Natural killer cell (primary cell): ENCODE measurements around the gene IL1B. TPM values are rescaled to one million over a fixed set of nuclear protein-coding genes. Genes with fewer than 3 reads are reported as not detected.

Experiments
- ATAC-seq, 3 donors: fragments of 150-1000 bp in 2 of 3; fragments of 200-7000 bp in 1 of 3; cut with Tn5 transposase; 1 replicate in 1 of 3; 2 replicates in 2 of 3; pipeline ENCODE4 v1.10.0; 2021; ENCODE audit warnings: mild to moderate bottlenecking in 2 of 3, moderate library complexity in 2 of 3
- DNase-seq, 2 donors: peaks; one replicate each; pipeline versions ENCODE4 v3.0.0 to v3.0.0-alpha.2; 2013 to 2021; ENCODE audit warnings: mixed read lengths in 1 of 2
- H3K27ac ChIP-seq: one replicate; pipeline ENCODE4 v1.5.1; 2013; ENCODE audit warnings: mild to moderate bottlenecking, low read length
- H3K27me3 ChIP-seq: one replicate; pipeline ENCODE4 v1.6.1; 2013; ENCODE audit warnings: low read length; ENCODE audit not compliant: control insufficient read depth, insufficient read depth
- H3K36me3 ChIP-seq: one replicate; pipeline ENCODE4 v1.6.1; 2013; ENCODE audit warnings: low read length; ENCODE audit not compliant: control insufficient read depth, insufficient read depth
- H3K4me1 ChIP-seq: one replicate; pipeline ENCODE4 v1.6.1; 2013; ENCODE audit warnings: low read length; ENCODE audit not compliant: control insufficient read depth, insufficient read depth
- H3K4me3 ChIP-seq: one replicate; pipeline ENCODE4 v1.5.1; 2013; ENCODE audit warnings: low read length
- H3K9me3 ChIP-seq: one replicate; pipeline ENCODE4 v1.6.1; 2013; ENCODE audit warnings: low read length; ENCODE audit not compliant: control insufficient read depth, insufficient read depth
- H3K27ac Mint-ChIP-seq, 2 donors: one replicate each; pipeline ENCODE4 v1.8.0; 2022; ENCODE audit warnings: mild to moderate bottlenecking in 2 of 2, mixed read lengths in 2 of 2, moderate library complexity in 1 of 2
- H3K27me3 Mint-ChIP-seq, 2 donors: one replicate each; pipeline ENCODE4 v1.8.0; 2022; ENCODE audit warnings: low read depth in 2 of 2, mixed read lengths in 2 of 2
- H3K36me3 Mint-ChIP-seq: one replicate; pipeline ENCODE4 v1.8.0; 2022; ENCODE audit warnings: mixed read lengths
- H3K4me1 Mint-ChIP-seq, 2 donors: one replicate each; pipeline ENCODE4 v1.8.0; 2022; ENCODE audit warnings: mixed read lengths in 2 of 2
- H3K4me3 Mint-ChIP-seq: one replicate; pipeline ENCODE4 v1.8.0; 2022; ENCODE audit warnings: mild to moderate bottlenecking, moderate library complexity, mixed read lengths
- H3K9me3 Mint-ChIP-seq, 2 donors: one replicate each; pipeline ENCODE4 v1.8.0; 2022; ENCODE audit warnings: mixed read lengths in 2 of 2
- CTCF ChIP-seq: fragments of 200-600 bp; IDR thresholded peaks from one replicate; pipeline ENCODE4 v1.8.0; 2022; ENCODE audit warnings: antibody characterized with exemption
- WGBS: methylation state at CpG from one replicate; pipeline ENCODE4 v1.1.7; 2013; ENCODE audit warnings: missing lambda C conversion rate; ENCODE audit not compliant: insufficient coverage; 5-methylcytosine and 5-hydroxymethylcytosine counted together
- intact Hi-C: fragments of 100-400 bp; cut with micrococcal nuclease; formaldehyde crosslinking; loops from one replicate; pipeline ENCODE4 v1.14.2; 2022
- total RNA-seq, 4 donors: library from RNA; stranded (reverse); fragments of 120-200 nt in 1 of 4; gene quantifications; one replicate each; pipeline versions ENCODE4 v1.2.3 to v1.2.4, GENCODE V29; 2013 to 2022

The IL1B gene
- 100 to 1,000 TPM in 2 of 3 donors, 10 to 100 TPM in 1; 92.6 to 250 (median 110) TPM for total RNA-seq
- total RNA-seq (2013): 16.2 TPM

- ATAC-seq: peak; percentile 12 to 48 (median 42)
- Histone ChIP-seq H3K4me3 (no peak within 1 kb of the TSS), H3K9me3 (no peaks in the 10 kb centered on the region), H3K4me1 (peaks cover 12% of the 10 kb centered on the region), H3K27me3 (peaks cover 2% of the 10 kb centered on the region), H3K27ac (no peak within 1 kb of the TSS), H3K36me3 (no peaks in the 10 kb centered on the region)
- DNase-seq: no peak
- intact Hi-C loops: no loop called here
- H3K9me3 Mint-ChIP-seq: no peaks in the 10 kb centered on the region
- H3K4me1 Mint-ChIP-seq: peaks cover 7 to 11% of the 10 kb centered on the region in 2 donors
- WGBS: 5% methylated on average over 2 of the region's 4 CpGs
- H3K36me3 Mint-ChIP-seq: no peaks in the 10 kb centered on the region
- no peak for TF ChIP-seq CTCF
- peaks cover 11 to 34% of the 10 kb centered on the region in 2 donors for H3K27me3 Mint-ChIP-seq
- no peak within 1 kb of the TSS for H3K4me3 Mint-ChIP-seq
- H3K27ac Mint-ChIP-seq: no peak within 1 kb of the TSS
Observed at GRCh38 chr2:112836695-112837117, at the start of gene IL1B. Gene IL1B (minus strand): TSS chr2:112836779. CDS start chr2:112836229, 550 bp downstream.

- no peak for TF ChIP-seq CTCF
- no peaks in the 10 kb centered on the region for H3K36me3 ChIP-seq
- intact Hi-C loops: loop anchor here (10.0 kb wide), 1 partner anchor 61 kb away; no protein-coding TSS in a partner anchor
- WGBS: 100% methylated on average over 2 of the region's 2 CpGs
- H3K4me1 ChIP-seq: peaks cover 6% of the 10 kb centered on the region
- Mint-ChIP-seq H3K27me3 (peaks cover 0 to 3% of the 10 kb centered on the region in 2 donors), H3K27ac (no peak overlapping the region), H3K9me3 (no peaks in the 10 kb centered on the region), H3K4me3 (no peak overlapping the region), H3K36me3 (no peaks in the 10 kb centered on the region), H3K4me1 (peaks cover 18 to 19% of the 10 kb centered on the region in 2 donors)
- ATAC-seq (no peak), DNase-seq (no peak)
- H3K27ac ChIP-seq: no peak overlapping the region
- no peaks in the 10 kb centered on the region for H3K27me3 ChIP-seq
- no peak overlapping the region for H3K4me3 ChIP-seq
- H3K9me3 ChIP-seq: no peaks in the 10 kb centered on the region
Observed at GRCh38 chr2:112886291-112886690, 49.7 kb upstream of the IL1B start.

GRCh38 chr2:112885506-112885902 is 48.9 kb upstream of the IL1B start:
- H3K4me3 Mint-ChIP-seq: no peak overlapping the region
- no peak for DNase-seq
- Histone ChIP-seq H3K9me3 (no peaks in the 10 kb centered on the region), H3K27me3 (no peaks in the 10 kb centered on the region), H3K36me3 (no peaks in the 10 kb centered on the region), H3K4me3 (no peak overlapping the region), H3K27ac (no peak overlapping the region), H3K4me1 (peaks cover 13% of the 10 kb centered on the region)
- TF ChIP-seq CTCF: no peak
- no peaks in the 10 kb centered on the region for H3K36me3 Mint-ChIP-seq
- peaks cover 26 to 27% of the 10 kb centered on the region in 2 donors for H3K4me1 Mint-ChIP-seq
- H3K27ac Mint-ChIP-seq: peak overlapping the region; percentile 34 to 52
- intact Hi-C loops: loop anchor here (1.0 to 10.0 kb wide), 2 partner anchors 61 to 136 kb away; no protein-coding TSS in a partner anchor
- ATAC-seq: no peak
- H3K27me3 Mint-ChIP-seq: peaks cover 0 to 3% of the 10 kb centered on the region in 2 donors
- WGBS: 70% methylated on average over 4 of the region's 4 CpGs
- H3K9me3 Mint-ChIP-seq: no peaks in the 10 kb centered on the region
